ENCODE results near the gene KDSR. TPM values are rescaled to one million over a fixed set of nuclear protein-coding genes. Genes with fewer than 3 reads are reported as not detected.

The KDSR gene
- 32.2 and 41.1 TPM in 2 replicates for total RNA-seq

GRCh38 chr18:63367053-63367953 lies at the start of gene KDSR:
Gene KDSR (minus strand): TSS chr18:63367206. CDS start chr18:63367118, 88 bp downstream.

GRCh38 chr18:63319383-63320122 lies 47.5 kb downstream of the KDSR start, which contains the start of gene BCL2:
Gene BCL2 (minus strand): TSS chr18:63319769.

Other genes with a start within 250 kb of the KDSR start
- 2.3 and 16.0 TPM in 2 replicates for gene BCL2, start 47.4 kb downstream of the KDSR start, total RNA-seq
- 18.1 and 21.0 TPM in 2 replicates for gene VPS4B, start 55.3 kb upstream of the KDSR start, total RNA-seq
- 0.13 TPM in 1 of 2 replicates, not detected in the other for gene SERPINB5, start 109.8 kb upstream of the KDSR start, total RNA-seq
- not detected in 2 replicates for gene SERPINB12, start 175.2 kb upstream of the KDSR start, total RNA-seq
- not detected in 2 replicates for gene SERPINB13, start 220.1 kb upstream of the KDSR start, total RNA-seq

Measured in mesangial cell (primary cell).